ENCODE measurements around the gene C2CD2.

- TF ChIP-seq CTCF (IDR thresholded peaks at IDR 0.05; ENCODE audit: poor library complexity): no peak
- no peak for TF ChIP-seq EZH2 (IDR thresholded peaks at IDR 0.05; ENCODE audit: borderline replicate concordance)
These were observed 1.1 kb upstream of the C2CD2 start for GRCh38 chr21:41954654-41955499.
